Fibroblast of skin of left quadriceps (primary cell): ENCODE data around the gene CLDN11.

ENCODE experiments used
- DNase-seq, 2 experiments: peaks; one replicate each; pipeline ENCODE4 v3.0.0-alpha.2; 2013; ENCODE audit warnings: low read depth in 2 of 2

Gene CLDN11

DNA sequence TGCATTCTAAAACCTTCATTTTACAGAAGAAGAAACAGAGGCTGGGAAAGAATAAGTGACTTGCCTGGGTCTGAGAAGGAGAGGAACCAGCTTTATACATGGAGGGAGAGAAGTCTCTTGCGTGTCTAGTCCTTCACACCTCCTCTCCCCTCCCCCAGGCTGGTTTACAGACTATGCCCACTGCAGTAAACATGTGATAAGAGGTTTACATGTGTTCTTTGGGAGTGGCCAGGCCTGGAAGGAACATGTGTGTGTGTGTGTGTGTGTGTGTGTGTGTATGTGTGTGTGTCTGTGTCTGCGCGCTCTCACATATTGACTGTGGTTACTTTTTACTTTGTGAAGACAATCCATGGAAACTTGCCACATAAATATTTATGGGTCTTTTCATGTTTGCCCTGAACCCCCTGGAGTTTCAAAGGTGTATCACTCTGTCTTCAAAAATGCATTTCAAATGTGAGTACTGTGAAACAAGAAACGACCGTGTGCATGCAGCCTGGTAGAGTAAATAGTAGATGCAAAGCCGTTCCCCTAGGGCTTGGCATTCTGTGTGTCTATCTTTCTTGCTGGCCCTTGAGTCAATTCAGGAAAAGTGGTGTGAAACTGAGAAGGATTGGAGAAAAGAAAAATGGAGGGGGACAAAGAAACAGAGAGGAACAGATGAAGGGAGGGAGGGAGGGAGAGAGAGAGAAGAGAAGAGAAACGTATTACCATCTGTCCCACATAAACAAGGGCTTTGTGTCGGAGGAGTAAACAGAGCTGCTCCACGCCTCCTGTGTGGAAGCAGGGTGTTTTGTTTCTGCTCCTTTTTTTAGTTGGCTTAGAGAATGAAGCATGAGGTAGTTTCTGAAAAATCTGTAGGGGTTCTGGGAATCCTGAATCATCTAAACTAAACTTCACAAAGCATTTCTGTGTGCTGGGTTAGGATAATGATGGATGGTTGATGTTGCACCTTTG, 51.7 kb downstream of the CLDN11 start:
- peak; percentile 65 for DNase-seq

DNA sequence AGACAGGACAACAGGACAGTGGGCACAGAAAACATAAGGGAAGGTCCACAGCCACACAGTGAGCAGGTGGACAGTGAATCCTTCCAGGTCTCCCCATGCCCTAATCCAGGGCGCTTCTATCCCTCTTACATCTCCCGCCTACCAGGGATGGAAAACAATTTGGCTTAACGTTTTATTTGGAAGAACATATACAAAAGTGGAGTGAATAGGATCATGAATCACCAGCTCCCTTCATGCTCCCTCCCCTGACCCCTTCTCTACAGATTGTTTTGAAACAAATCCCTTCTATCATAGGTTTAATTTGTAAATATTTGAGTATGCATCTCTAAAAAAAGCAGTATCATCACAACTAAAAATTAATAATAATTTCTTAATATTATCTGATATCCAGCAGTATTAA, 52.5 kb downstream of the CLDN11 start:
- DNase-seq = no peak

DNA sequence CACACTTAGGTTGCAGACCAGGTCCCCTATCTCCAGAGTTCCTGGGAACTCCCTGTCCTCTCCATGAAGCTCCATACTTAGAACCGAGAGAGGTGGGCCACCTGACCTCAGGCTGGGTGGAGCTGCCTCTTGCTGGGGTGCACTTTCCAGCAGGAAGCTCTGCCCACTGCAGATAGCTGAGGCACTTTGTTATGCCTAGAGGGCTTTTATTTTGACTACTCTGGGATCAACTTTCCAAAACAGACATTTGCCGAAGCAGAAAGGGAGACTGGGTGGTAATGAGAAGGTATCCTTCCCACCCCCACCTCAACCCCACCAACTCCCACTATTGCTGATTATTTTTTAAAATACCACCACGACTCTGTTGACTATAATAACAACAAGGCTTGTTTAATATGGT, 54.7 kb downstream of the CLDN11 start:
- no peak for DNase-seq

DNA sequence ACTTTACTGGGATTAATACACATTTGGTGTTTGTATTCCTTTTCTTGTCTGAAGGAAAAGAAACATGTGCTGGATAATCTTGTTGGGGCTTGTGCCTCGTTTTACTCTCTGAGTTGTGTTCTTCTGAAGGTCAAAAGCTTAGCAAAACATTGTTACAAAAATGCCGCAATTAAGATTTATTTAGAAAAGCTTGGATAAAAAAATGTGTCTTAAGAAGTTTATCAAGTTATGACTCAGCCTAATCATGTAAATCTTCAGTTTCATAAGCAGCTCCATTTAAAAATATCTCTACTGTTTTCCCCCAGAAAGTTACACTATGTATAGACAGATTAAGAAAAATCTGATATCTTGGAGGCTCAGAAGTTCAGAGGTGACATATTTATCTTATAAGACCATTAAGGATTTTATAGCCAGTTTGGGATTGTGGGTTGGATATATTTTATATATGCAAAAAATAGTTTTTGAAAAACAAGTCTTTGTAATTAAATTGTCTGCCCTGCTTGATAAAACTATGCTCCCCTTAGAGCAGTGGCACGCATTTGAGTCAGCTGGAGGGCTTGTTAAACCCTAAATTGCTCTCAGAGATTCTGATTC, 56.5 kb downstream of the CLDN11 start:
- DNase-seq = peak in 1 of 2 experiments; percentile 20

DNA sequence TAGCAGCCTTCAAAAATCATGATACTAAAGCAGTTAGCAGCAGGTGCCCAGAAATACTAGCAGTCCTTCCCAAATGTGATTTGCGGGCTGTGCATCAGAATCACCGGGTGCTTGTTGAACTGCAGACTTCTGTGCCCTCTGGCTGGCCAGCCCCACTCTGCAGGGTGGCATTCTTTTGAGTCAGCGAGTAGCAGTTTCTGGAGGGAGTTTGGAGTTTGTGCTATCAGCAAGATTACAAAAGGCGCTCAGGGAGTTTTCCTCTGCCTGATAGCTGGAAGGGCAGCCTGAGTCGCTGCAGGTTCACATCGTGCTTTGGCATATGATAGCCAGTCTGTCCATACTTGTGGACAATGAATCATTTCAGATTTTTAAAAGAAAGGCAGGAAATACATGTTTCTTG, 57.6 kb downstream of the CLDN11 start:
- no peak for DNase-seq

DNA sequence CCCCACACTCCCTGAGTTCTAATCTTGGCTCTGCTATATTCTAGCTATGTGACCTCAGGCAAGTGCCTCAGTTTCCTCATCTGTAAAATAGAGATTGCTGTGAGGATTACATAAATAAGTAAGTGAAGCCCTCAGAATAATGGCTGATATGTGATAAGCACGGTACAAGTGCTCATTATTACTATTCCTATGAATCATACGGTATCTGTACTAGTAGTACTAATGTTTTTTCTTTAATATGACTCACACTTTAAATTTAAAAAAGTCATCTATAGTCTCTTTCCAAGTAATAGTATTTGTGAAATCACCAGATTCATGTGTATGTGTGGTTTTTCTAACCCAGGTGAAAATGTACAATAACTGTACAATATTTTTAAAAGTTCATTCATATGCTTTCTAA, 58.7 kb downstream of the CLDN11 start:
- no peak for DNase-seq

DNA sequence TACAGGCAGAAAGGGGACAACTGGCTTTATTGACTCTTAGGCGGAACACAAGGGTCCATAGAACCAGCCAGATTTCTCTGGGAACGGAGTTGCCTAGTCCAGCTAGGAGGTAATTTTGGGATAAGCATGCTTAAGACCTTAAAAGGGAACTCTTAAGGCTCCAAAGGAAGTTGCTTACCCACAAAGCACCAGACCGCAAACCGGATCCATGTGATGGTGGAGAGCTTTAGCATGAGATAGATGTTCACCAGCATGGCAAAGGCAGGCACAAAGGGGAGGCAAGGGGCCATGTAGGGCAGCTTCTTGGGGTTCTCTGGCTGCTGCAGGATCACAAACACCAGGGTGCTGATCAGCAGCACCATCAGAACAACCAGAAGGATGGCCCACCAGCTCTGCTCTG, 61.4 kb downstream of the CLDN11 start:
- DNase-seq = no peak

DNA sequence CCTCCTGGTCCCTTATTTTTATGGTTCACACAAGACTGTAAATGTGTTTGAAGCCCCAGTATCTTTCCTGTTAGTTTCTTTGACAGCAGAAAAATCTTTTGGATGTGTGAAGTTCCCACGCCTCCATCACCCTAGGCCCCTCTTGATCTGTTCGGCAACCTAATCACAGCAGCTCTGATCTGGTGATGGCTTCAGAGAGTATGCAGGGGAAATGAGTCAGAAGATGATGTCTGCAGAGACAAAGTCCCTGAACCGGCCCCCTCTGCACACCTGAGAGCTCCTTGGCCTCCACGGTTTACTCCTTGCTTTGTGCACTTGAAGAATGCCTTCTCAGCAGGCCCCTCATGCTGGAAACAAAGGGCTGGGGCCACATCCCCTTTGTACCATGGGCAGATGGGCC, 63.5 kb downstream of the CLDN11 start:
- DNase-seq = no peak

DNA sequence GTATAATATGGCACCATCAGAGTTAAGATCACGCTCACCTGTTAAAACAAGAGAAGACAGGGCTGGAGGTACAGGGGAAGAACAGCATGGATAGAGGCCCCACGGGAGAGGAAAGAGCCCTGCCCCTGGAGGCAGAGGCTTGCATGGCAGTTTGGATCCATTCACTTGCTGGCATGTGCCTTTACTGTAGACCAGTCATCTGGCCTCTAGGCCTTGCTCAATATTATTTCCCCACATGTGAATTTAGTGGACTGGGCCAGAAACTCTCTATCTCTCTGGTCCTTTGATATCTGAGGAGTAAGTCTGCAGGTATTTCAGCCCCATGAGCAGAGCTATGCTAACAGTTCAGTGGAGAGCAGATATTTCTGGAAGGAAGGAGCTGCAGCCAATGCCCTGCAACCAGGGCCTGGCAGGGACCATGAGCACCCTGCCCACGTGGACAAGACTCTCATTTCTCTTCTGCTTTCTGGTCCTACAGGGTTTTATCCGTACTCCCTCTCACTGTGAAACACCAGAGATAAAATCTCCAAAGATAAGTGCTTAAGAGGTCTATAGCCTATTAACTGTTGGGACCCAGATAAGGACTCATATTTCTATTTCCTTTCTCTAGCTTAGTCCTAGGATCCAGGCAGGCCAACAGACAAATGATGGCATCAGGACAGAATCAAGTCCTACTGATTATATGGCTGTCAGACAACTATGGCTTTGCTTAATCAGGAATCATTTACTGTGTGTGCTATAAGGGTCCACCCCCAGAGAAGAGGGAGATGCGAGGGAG, 65.0 kb downstream of the CLDN11 start:
- DNase-seq = no peak
